Stimulated activated CD4-positive, alpha-beta T cell treated with anti-CD3 and anti-CD28 coated beads, Interleukin-4, amount 100 ng/mL, for 24 hours (primary cell): ENCODE data around the gene DIAPH2.

ENCODE experiments used
- DNase-seq: peaks from one replicate; pipeline ENCODE4 v3.0.0-alpha.2; 2020

The DIAPH2 gene

GRCh38 chrX:97210501-97210900, 525.9 kb downstream of the DIAPH2 start:
- no peak for DNase-seq

- no peak for DNase-seq
Observed at GRCh38 chrX:97211070-97211469, 526.4 kb downstream of the DIAPH2 start.

- DNase-seq: no peak
Observed at GRCh38 chrX:97215186-97215585, 530.5 kb downstream of the DIAPH2 start.

GRCh38 chrX:97224148-97224547, 539.5 kb downstream of the DIAPH2 start:
- no peak for DNase-seq

- no peak for DNase-seq
Observed at GRCh38 chrX:97229318-97229717, 544.7 kb downstream of the DIAPH2 start.

- DNase-seq: no peak
Observed at GRCh38 chrX:97230948-97231347, 546.3 kb downstream of the DIAPH2 start.

- no peak for DNase-seq
Observed at GRCh38 chrX:97234471-97235081, 549.9 kb downstream of the DIAPH2 start.

GRCh38 chrX:97238632-97239031, 554.0 kb downstream of the DIAPH2 start:
- DNase-seq: no peak

- no peak for DNase-seq
Observed at GRCh38 chrX:97252111-97252510, 567.5 kb downstream of the DIAPH2 start.

GRCh38 chrX:97260679-97261078, 576.0 kb downstream of the DIAPH2 start:
- DNase-seq: no peak

GRCh38 chrX:97266406-97267121, 581.9 kb downstream of the DIAPH2 start:
- DNase-seq: no peak

GRCh38 chrX:97267396-97268181, 582.9 kb downstream of the DIAPH2 start:
- no peak for DNase-seq

GRCh38 chrX:97268182-97268680, 583.6 kb downstream of the DIAPH2 start:
- no peak for DNase-seq

- DNase-seq: no peak
Observed at GRCh38 chrX:97284531-97284930, 599.9 kb downstream of the DIAPH2 start.

GRCh38 chrX:97290199-97290598, 605.6 kb downstream of the DIAPH2 start:
- DNase-seq: no peak

GRCh38 chrX:97294041-97294440, 609.4 kb downstream of the DIAPH2 start:
- no peak for DNase-seq

GRCh38 chrX:97295954-97296353, 611.3 kb downstream of the DIAPH2 start:
- no peak for DNase-seq

- no peak for DNase-seq
Observed at GRCh38 chrX:97306771-97307470, 622.3 kb downstream of the DIAPH2 start.

GRCh38 chrX:97308171-97308570, 623.5 kb downstream of the DIAPH2 start:
- no peak for DNase-seq

GRCh38 chrX:97309487-97310116, 625.0 kb downstream of the DIAPH2 start:
- DNase-seq: no peak

- DNase-seq: no peak
Observed at GRCh38 chrX:97310373-97310772, 625.7 kb downstream of the DIAPH2 start.

- DNase-seq: no peak
Observed at GRCh38 chrX:97311066-97311778, 626.6 kb downstream of the DIAPH2 start.
